HepG2 (cell line): ENCODE results near the gene LIN7A. TPM values are rescaled to one million over a fixed set of nuclear protein-coding genes. Genes with fewer than 3 reads are reported as not detected.

Source experiments
- ATAC-seq: fragments of 200-7000 bp; cut with Tn5 transposase; 3 replicates; pipeline ENCODE4 v1.9.1; 2020; ENCODE audit warnings: mild to moderate bottlenecking, moderate library complexity
- BruUV-seq: library from RNA; stranded (reverse); fragments of 400-500 nt; replicated peaks from 2 replicates; lab custom pipeline; 2021; lab: Mats Ljungman, UMichigan
- CTCF ChIA-PET: fragments of 300-600 bp; formaldehyde crosslinking; extraction: SDS; loops from one replicate; lab custom pipeline; 2021; ENCODE audit warnings: low total read pairs, inconsistent platforms, low intra/inter-chr PET ratio; lab: Yijun Ruan, JAX
- POLR2A ChIA-PET: fragments of 350-600 bp; sonication (Branson Sonifier 250); formaldehyde crosslinking; loops from one replicate; lab custom pipeline; 2020; ENCODE audit warnings: antibody characterized with exemption, inconsistent platforms; lab: Yijun Ruan, JAX
- DNase-seq: peaks from one replicate; pipeline ENCODE4 v3.0.0-alpha.2; 2015; ENCODE audit warnings: low spot score
- FAIRE-seq: peaks from 3 replicates; lab custom pipeline; 2011; peaks lifted over from hg19 to GRCh38; lab: Jason Lieb, UNC
- H2AFZ ChIP-seq: one replicate; pipeline ENCODE4 v1.6.1; 2011; ENCODE audit warnings: low read length, inconsistent platforms
- H3K27ac ChIP-seq: fragments of 300-600 bp; 3 replicates; pipeline ENCODE4 v1.8.0; 2011; ENCODE audit warnings: mixed run types, mild to moderate bottlenecking, mixed read lengths, low read length, inconsistent platforms; ENCODE audit not compliant: insufficient read depth; ENCODE audit errors: extremely low read length
- H3K27me3 ChIP-seq, 2 experiments: fragments of 200-600 bp in 1 of 2; 2 replicates in 1 of 2; 3 replicates in 1 of 2; pipeline versions ENCODE4 v1.6.0 to v1.8.0; 2011; ENCODE audit warnings: low read length in 2 of 2, mild to moderate bottlenecking in 2 of 2, moderate library complexity in 2 of 2, inconsistent platforms in 1 of 2; ENCODE audit not compliant: insufficient read depth in 2 of 2, control insufficient read depth in 1 of 2
- H3K36me3 ChIP-seq, 2 experiments: fragments of 200-600 bp in 1 of 2; replicated peaks in 1 of 2; 2 replicates in 1 of 2; 3 replicates in 1 of 2; pipeline versions ENCODE4 v1.5.1 to v1.8.0; 2011; ENCODE audit warnings: low read length in 2 of 2, inconsistent platforms in 1 of 2; ENCODE audit not compliant: insufficient read depth in 2 of 2, control insufficient read depth in 1 of 2
- H3K4me1 ChIP-seq: 2 replicates; pipeline ENCODE4 v1.5.1; 2012; ENCODE audit warnings: low read length, inconsistent platforms; ENCODE audit not compliant: insufficient read depth
- H3K4me2 ChIP-seq: 2 replicates; pipeline ENCODE4 v1.6.0; 2011; ENCODE audit warnings: low read depth, low read length, inconsistent platforms
- H3K4me3 ChIP-seq, 3 experiments: fragments of 200-600 bp in 1 of 3; sonication (generic), shearing (Covaris generic) in 1 of 3; replicated peaks in 1 of 3; 2 replicates each; pipeline ENCODE4 v1.5.1; 2011 to 2016; ENCODE audit warnings: low read length in 3 of 3, inconsistent platforms in 2 of 3, low read depth in 2 of 3, mild to moderate bottlenecking in 2 of 3, control low read depth in 1 of 3, mixed read lengths in 1 of 3; ENCODE audit not compliant: insufficient read depth in 1 of 3
- H3K79me2 ChIP-seq: one replicate; pipeline ENCODE4 v1.6.1; 2011; ENCODE audit warnings: low read length, inconsistent platforms; ENCODE audit not compliant: insufficient read depth
- H3K9ac ChIP-seq: 2 replicates; pipeline ENCODE4 v1.6.0; 2011; ENCODE audit warnings: mild to moderate bottlenecking, low read depth, low read length, inconsistent platforms; ENCODE audit not compliant: insufficient read depth
- H3K9me3 ChIP-seq: 2 replicates; pipeline ENCODE4 v1.5.1; 2012; ENCODE audit warnings: mild to moderate bottlenecking, low read length
- H4K20me1 ChIP-seq: 2 replicates; pipeline ENCODE4 v1.6.0; 2011; ENCODE audit warnings: inconsistent platforms, mild to moderate bottlenecking, low read length, moderate library complexity; ENCODE audit not compliant: insufficient read depth
- LCORL ChIP-seq, 2 experiments: fragments of 450-650 bp in 1 of 2; sonication (generic) in 1 of 2; formaldehyde crosslinking in 1 of 2; IDR thresholded peaks; 2 replicates each; pipeline versions ENCODE4 v1.5.0 to v1.6.1; 2017 to 2020; ENCODE audit warnings: antibody characterized with exemption in 1 of 2, missing genetic modification reagents in 1 of 2
- ZNF432 ChIP-seq: sonication (generic); formaldehyde crosslinking; IDR thresholded peaks from 2 replicates; pipeline ENCODE4 v1.5.0; 2020; ENCODE audit warnings: missing genetic modification reagents, mild to moderate bottlenecking, borderline replicate concordance
- WGBS: methylation state at CpG from one replicate; pipeline ENCODE4 v1.1.6; 2017; ENCODE audit warnings: low lambda C conversion rate; 5-methylcytosine and 5-hydroxymethylcytosine counted together
- in situ Hi-C: cut with HindIII; loops from 2 replicates; pipeline ENCODE4 v1.10.0; 2017; ENCODE audit warnings: low pct_unique_long_range_greater_than_20kb; ENCODE audit not compliant: extremely low pct_ligation_motif_present
- intact Hi-C: fragments of 100-400 bp; cut with micrococcal nuclease; formaldehyde crosslinking; loops from one replicate; pipeline ENCODE4 v1.10.0; 2022; ENCODE audit not compliant: unreplicated experiment
- polyA plus RNA-seq, 8 experiments: library from polyadenylated mRNA; depleted of rRNA in 3 of 8; stranded (reverse) in 7 of 8; unstranded in 1 of 8; fragments of >200 nt; fragmentation: Illumina TruSeq in 4 of 8; extraction: Trizol in 4 of 8; gene quantifications; 2 replicates each; pipeline versions ENCODE4 v1.2.1 to v1.2.3, GENCODE V29; 2011 to 2016; ENCODE audit warnings: low read depth in 4 of 8, missing spikeins in 1 of 8, mixed read lengths in 1 of 8; ENCODE audit not compliant: insufficient read depth in 1 of 8
- total RNA-seq, 5 experiments: library from RNA; depleted of rRNA; stranded (reverse); fragments of >200 nt; fragmentation: Illumina TruSeq; extraction: Trizol; gene quantifications; 2 replicates each; pipeline ENCODE4 v1.2.3, GENCODE V29; 2016; ENCODE audit warnings: low read depth in 1 of 5

The LIN7A gene
- total and polyA plus RNA-seq, 2 of the 13 experiments (the other 11 are each of a cell fraction or from before 2014, with no cell fraction given): 18.5 to 19.2 TPM

- no peaks in the 10 kb centered on the region for H4K20me1 ChIP-seq
- ChIA-PET CTCF (no interaction called here), POLR2A (no interaction called here)
- BruUV-seq: no TSS peak
- H3K27me3 ChIP-seq: no peaks in the 10 kb centered on the region
- H2AFZ ChIP-seq: no peak overlapping the region
- ATAC-seq (no peak), FAIRE-seq (no peak), DNase-seq (no peak)
- no peak overlapping the region for H3K9ac ChIP-seq
- no peak overlapping the region for H3K27ac ChIP-seq
- H3K9me3 ChIP-seq: no peaks in the 10 kb centered on the region
- in situ Hi-C loops: no loop called here
- TF ChIP-seq LCORL (IDR thresholded peaks at IDR 0.05): no peak
- TF ChIP-seq LCORL (CRISPR knock-in tag; IDR thresholded peaks at IDR 0.05): no peak
- intact Hi-C loops: no loop called here
- peaks cover 0 to 3% of the 10 kb centered on the region in 2 experiments; a peak in 2 of 5 replicates for H3K36me3 ChIP-seq
- H3K79me2 ChIP-seq: no peaks in the 10 kb centered on the region
- H3K4me2 ChIP-seq: no peak overlapping the region
- H3K4me1 ChIP-seq: peaks cover 13% of the 10 kb centered on the region
- no peak overlapping the region for H3K4me3 ChIP-seq
- WGBS: 73% methylated on average over 2 of the region's 2 CpGs
Observed at GRCh38 chr12:80825506-80825905, 112.2 kb downstream of the LIN7A start.

GRCh38 chr12:80823393-80823792 is 114.3 kb downstream of the LIN7A start:
- CTCF ChIA-PET: no interaction called here
- FAIRE-seq: no peak
- no peak for ATAC-seq

More at GRCh38 chr12:80823393-80823792, 114.3 kb downstream of the LIN7A start:
- H3K36me3 ChIP-seq: peaks cover 0 to 3% of the 10 kb centered on the region in 2 experiments; a peak in 1 of 5 replicates
- H3K27ac ChIP-seq: no peak overlapping the region
- POLR2A ChIA-PET: no interaction called here
- DNase-seq: no peak
- no peak for TF ChIP-seq ZNF432 (CRISPR knock-in tag)
- TF ChIP-seq, all 625 proteins: peak for 0
- Histone ChIP-seq H4K20me1 (no peaks in the 10 kb centered on the region), H3K9me3 (no peaks in the 10 kb centered on the region), H3K27me3 (no peaks in the 10 kb centered on the region), H3K4me1 (peaks cover 13% of the 10 kb centered on the region), H3K79me2 (no peaks in the 10 kb centered on the region), H3K4me3 (no peak overlapping the region), H3K4me2 (no peak overlapping the region), H3K9ac (no peak overlapping the region), H2AFZ (no peak overlapping the region)
- intact Hi-C loops: no loop called here
- WGBS: 80% methylated on average over 3 of the region's 3 CpGs
- no TSS peak for BruUV-seq
- in situ Hi-C loops: no loop called here
